Astrocyte of the cerebellum (primary cell): Measurements from ENCODE around the gene BHLHA15.

Experiments
- DNase-seq: peaks from one replicate; pipeline ENCODE4 v3.0.0-alpha.2; 2011; ENCODE audit warnings: low read depth
- H3K4me3 ChIP-seq: 2 replicates; pipeline ENCODE4 v1.5.1; 2011; ENCODE audit warnings: mild to moderate bottlenecking, low read depth, low read length, moderate library complexity
- in situ Hi-C: cut with HindIII; loops from 2 replicates; pipeline ENCODE4 v1.10.0; 2017; ENCODE audit warnings: low sequenced_read_pairs
- TF ChIP-seq, protein P1 (sequence below): IDR thresholded peaks from 2 replicates; pipeline ENCODE4 v1.5.1; 2012; ENCODE audit warnings: low read length, low read depth, moderate library complexity, mild to moderate bottlenecking; ENCODE audit errors: missing control alignments

Gene BHLHA15

DNA sequence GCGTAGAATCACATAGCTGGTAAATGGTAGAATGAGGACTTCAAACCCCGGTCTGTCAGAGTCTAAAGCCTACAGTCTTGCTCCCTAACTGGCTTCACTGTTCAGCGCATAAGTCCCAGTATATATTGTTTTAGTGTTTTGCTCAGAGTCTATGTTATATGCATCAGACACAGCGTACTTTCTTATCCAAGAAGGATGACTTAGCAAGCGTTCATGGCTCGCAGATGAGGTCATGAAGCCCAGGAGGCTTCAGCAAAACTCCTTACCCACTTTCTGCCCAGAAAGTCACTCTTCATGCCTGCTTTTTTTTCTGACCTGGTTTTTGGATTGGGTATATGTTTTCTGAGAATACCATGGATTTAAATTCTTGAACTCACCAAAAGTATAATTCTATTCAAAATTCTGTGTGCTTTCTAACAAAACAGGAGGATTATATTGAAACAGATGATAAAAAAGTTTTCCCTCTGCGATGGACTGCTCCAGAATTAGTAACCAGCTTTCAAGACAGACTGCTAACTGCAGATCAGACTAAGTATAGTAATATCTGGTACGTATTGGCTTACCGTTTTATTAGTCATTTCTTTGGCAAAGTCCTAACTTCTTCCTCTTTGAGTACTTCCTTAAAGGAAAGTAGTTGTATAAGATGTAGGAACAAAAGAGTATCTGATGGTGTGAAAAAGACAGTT is 24.6 kb upstream of the BHLHA15 start:
- no peak for DNase-seq
- in situ Hi-C loops: no loop called here
- TF ChIP-seq, protein P1, sequence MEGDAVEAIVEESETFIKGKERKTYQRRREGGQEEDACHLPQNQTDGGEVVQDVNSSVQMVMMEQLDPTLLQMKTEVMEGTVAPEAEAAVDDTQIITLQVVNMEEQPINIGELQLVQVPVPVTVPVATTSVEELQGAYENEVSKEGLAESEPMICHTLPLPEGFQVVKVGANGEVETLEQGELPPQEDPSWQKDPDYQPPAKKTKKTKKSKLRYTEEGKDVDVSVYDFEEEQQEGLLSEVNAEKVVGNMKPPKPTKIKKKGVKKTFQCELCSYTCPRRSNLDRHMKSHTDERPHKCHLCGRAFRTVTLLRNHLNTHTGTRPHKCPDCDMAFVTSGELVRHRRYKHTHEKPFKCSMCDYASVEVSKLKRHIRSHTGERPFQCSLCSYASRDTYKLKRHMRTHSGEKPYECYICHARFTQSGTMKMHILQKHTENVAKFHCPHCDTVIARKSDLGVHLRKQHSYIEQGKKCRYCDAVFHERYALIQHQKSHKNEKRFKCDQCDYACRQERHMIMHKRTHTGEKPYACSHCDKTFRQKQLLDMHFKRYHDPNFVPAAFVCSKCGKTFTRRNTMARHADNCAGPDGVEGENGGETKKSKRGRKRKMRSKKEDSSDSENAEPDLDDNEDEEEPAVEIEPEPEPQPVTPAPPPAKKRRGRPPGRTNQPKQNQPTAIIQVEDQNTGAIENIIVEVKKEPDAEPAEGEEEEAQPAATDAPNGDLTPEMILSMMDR: no peak
- H3K4me3 ChIP-seq: no peak overlapping the region

DNA sequence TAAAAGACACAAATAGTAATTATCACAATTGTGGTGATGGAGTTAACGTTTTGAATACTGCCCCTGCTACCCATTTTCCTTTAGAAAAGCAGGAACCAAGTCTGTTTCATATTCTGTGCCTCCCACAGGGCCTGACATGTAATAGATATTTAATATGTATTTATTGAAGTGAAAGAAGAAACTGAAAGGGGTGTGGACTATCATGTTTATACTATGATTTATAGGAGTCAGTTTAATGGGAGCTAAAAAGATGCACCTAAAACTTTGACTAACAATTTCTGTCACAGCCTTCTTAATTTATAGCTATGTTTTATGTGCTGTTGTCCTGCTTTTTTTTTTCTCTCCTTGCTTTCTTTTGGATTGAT is 24.1 kb upstream of the BHLHA15 start:
- in situ Hi-C loops: no loop called here
- no peak for DNase-seq
- no peak overlapping the region for H3K4me3 ChIP-seq
- TF ChIP-seq, protein P1: no peak

DNA sequence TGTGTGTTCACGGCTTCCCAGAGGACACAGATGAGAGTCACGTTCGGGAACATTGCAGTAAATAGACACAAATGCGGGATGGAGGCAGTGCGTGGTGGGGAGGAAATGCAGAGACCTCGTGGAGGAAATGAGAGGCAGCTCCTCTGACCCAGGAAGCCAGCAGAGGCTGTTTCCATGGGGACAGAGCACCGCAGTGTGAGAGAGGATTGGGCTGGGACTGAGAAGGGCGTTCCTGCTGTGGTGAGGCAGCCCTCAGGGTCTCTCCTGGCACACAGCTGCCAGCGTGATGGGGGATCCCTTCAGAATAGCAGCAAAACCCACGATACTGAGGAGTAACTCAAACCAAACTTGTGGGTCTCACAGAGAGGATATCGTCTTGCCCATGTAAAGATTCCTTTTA is 21.7 kb upstream of the BHLHA15 start:
- no peak for DNase-seq
- TF ChIP-seq, protein P1: no peak
- H3K4me3 ChIP-seq: no peak overlapping the region
- in situ Hi-C loops: no loop called here

DNA sequence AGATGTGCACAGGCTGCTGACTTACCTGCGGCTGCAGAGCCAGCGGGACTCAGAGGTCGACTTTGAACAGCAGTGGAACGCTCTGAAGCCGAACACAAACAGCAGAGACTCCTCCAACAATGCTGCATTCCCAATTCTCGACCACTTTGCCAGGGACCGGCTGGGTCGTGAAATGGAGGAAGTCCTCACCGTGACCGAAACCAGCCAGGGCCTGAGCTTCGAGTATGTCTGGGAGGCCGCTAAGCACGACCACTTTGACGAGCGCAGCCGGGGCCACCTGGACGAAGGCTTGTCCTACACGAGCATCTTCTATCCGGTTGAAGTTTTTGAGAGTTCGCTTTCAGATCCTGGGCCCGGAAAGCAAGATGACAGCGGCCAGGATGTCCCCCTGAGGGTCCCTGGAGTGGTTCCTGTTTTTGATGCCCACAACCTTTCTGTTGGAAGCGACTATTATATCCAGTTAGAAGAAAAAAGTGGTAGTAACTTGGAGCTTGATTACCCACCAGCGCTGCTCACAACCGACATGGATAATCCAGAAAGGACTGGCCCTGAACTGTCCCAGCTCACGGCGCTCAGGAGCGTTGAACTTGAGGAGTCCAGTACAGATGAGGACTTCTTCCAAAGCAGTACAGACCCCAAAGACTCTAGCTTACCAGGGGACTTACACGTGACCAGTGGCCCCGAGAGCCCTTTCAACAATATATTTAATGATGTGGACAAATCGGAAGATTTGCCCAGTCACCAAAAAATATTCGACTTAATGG is 19.4 kb upstream of the BHLHA15 start:
- DNase-seq: no peak
- TF ChIP-seq, protein P1: no peak
- no peak overlapping the region for H3K4me3 ChIP-seq
- in situ Hi-C loops: no loop called here

DNA sequence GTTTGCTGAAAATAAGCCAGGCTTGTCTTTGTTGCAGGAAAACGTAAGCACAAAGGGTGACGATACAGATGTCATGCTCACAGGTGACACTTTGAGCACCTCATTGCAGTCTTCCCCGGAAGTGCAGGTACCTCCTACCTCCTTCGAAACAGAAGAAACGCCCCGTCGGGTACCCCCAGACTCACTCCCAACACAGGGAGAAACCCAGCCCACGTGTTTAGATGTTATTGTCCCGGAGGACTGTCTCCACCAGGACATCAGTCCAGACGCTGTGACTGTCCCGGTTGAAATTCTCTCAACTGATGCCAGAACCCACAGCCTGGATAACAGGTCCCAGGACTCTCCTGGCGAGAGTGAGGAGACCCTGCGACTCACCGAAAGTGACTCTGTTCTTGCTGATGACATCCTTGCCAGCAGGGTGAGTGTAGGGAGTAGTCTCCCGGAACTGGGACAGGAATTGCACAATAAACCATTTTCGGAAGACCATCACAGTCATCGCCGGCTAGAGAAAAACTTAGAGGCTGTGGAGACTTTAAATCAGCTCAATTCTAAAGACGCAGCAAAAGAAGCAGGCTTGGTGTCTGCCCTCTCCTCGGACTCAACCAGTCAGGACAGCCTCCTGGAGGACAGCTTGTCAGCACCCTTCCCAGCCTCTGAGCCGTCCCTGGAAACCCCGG is 18.3 kb upstream of the BHLHA15 start:
- no peak for DNase-seq
- TF ChIP-seq, protein P1: no peak
- H3K4me3 ChIP-seq: no peak overlapping the region
- in situ Hi-C loops: no loop called here

DNA sequence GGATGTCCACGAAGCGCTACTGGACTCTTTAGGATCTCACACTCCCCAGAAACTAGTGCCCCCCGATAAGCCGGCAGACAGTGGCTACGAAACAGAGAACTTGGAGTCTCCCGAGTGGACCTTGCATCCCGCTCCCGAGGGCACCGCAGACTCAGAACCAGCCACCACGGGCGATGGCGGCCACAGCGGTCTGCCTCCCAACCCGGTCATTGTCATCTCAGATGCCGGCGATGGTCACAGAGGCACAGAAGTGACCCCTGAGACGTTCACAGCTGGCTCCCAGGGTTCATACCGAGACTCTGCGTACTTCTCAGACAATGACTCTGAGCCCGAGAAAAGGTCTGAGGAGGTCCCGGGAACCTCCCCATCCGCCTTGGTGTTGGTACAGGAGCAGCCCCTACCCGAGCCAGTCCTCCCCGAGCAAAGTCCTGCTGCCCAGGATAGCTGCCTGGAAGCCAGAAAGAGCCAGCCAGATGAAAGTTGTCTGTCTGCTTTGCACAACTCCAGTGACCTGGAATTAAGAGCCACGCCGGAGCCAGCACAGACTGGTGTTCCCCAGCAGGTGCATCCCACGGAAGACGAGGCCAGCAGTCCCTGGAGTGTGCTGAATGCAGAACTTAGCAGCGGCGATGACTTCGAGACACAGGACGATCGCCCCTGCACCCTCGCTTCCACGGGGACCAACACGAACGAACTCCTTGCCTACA is 17.6 kb upstream of the BHLHA15 start:
- DNase-seq: no peak

More for the DNA sequence above, 17.6 kb upstream of the BHLHA15 start:
- H3K4me3 ChIP-seq: no peak overlapping the region
- TF ChIP-seq, protein P1: no peak
- in situ Hi-C loops: no loop called here
